HG03139 (cell line): ENCODE measurements around the gene ZNF112.
A peak's percentile ranks its signal among the peaks of the same experiment; 100 is the strongest.
"Not testable (repeated sequence)": the region's sequence is repeated elsewhere in the genome, so short reads cannot be mapped to it uniquely, and the experiment has no call there.

Experiments used
- ATAC-seq: cut with Tn5 transposase; IDR thresholded peaks from one replicate; pipeline ENCODE4 v1.9.1; 2021; ENCODE audit not compliant: unreplicated experiment

ZNF112 gene

GRCh38 chr19:44356383-44357111 is at the start of gene ZNF112:
Gene ZNF112, minus strand, starts transcription at chr19:44356680. Its CDS starts 16,141 bp downstream, at chr19:44340539.
- no peak for ATAC-seq

DNA sequence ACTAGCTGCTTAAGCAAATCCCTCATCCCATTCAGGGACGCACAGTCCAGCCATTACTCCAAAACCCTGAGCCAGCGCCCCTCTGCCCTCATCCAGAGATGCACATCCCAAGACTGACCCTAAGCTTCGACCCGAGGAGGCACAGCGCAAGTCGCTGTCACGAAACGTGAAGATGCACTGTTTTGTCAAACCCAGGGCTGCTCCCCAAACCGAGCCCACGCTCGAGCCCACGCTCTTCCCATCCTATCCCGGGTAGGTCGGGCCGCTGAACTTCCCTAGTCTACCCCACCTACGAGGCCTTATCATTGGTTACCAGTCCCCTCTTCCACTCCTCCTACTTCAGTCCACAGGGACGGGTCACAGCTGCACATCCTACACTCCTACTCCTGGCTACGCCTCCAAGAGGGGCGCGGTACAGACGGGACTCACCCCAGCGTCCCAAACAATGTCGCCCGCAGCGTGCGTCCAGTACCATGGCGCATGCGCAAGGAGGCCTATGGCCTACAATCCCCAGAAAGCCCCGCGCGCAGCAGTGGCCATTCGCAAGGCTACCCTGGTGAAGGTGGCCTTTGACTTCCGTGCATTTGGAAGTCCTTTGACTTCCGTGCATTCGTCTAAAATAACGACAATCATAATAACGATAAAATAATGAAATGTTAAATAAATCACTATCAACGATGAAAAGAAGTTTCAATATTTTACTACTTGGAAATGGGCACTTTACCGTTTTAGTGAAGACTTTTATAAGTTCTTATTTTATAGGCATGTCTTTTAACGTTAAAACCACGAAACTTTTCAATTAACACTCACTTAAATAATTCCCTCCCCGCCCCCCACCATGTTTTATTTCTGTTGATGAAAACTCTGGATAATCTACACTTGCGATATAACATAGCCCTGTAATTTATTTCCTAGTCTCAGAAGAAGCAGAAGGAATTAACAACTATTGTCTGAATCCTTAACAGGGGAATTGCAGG is 44.9 kb upstream of the ZNF112 start, which contains the start of gene ZNF285:
Gene ZNF285 (minus strand): TSS at position 470 of the 977 bp plus-strand sequence. CDS start 4,395 bp downstream, outside the sequence.
- ATAC-seq, result peak; percentile 76

- ATAC-seq, result not testable (repeated sequence)
Measured at GRCh38 chr19:44389268-44389667, 32.8 kb upstream of the ZNF112 start.

GRCh38 chr19:44374789-44375188 is 18.3 kb upstream of the ZNF112 start:
- ATAC-seq, result no peak

DNA sequence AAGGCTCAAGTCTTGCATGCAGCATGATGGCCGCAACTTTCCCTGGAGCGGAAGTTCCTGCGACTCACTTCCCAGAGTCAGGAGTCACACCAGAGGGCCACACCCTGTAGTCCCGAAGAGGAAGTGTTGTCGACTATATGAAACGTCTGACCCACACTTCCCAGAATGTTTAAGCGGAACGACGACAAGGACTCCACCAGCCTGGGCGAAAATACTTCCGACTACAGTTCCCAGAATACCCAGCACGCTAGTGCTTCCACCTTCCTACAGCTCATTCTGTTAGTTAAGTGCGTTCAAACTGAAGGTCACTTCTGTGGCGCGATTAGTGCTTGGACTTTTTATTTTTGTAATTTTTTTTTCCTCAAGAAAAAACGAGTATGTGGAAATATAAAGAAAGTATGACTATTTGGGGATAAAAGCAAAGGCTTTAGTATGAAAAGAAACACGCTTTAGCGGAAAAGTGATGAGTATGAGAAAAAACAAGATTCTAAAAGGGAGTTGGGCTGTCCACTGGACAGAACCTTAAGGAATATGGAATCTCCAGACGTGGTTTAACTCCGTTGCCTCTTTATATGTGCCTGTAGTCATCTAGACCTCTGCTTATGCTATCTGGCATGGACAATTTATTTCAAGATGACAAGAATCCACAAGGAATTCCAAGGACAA is 15.5 kb upstream of the ZNF112 start:
- no peak for ATAC-seq

DNA sequence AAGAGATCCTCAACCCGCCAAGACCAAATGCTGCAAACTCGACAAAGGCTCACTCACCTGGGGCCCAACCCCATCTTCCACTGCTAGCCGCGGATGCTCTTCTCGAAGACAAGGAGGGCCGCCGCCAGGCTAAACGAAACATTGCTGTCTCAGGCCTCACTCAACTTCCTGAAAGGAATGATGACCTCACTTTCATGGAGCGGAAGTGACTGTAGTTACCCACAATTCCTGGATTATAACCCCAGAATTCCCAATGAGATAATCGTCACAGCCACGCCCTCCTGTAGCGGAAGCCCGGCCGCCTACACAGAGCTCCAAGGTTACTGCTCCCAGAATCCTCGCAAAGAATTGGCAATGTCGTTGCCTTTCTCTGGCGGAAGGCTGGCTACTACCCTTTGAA is 10.5 kb upstream of the ZNF112 start:
- ATAC-seq, result no peak

DNA sequence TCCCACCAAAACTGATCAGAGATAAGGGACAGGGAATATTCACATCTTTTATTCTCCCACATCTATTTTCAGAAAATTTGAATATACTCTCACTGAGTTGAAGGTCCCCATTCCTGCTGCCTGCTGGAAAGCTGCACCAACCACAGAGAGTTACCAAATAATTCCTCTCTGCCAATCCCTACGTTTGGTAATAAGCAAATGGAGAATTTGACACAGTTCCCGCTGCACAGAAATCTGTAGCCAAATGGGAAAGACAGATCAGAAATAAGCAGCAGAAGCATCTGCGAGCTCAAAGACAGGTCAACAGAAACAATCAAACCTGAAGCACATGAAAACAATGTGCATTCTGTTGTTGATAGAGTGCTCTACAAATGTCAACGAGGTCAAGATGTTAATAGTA is 9.9 kb downstream of the ZNF112 start:
- ATAC-seq, result no peak

DNA sequence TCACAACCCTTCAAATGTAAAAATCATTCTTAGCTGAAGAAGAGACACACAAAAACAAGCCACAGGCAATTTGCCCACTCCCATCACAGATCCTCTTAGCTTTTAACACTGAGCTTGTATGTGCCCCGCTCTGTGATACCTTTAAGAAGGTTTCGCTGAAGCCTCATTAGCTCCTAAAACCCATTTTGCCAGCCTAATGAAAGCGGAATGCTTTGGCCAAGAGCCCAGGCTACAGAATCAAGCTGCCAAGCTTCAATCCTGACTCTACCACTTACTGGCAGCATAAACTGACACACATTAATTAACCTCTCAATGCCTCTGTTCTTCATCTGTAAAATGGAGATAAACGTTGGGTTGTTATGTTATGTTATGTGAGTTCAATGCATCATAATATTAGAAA is 10.5 kb downstream of the ZNF112 start:
- no peak for ATAC-seq

GRCh38 chr19:44344255-44344654 is 12.2 kb downstream of the ZNF112 start:
- no peak for ATAC-seq

DNA sequence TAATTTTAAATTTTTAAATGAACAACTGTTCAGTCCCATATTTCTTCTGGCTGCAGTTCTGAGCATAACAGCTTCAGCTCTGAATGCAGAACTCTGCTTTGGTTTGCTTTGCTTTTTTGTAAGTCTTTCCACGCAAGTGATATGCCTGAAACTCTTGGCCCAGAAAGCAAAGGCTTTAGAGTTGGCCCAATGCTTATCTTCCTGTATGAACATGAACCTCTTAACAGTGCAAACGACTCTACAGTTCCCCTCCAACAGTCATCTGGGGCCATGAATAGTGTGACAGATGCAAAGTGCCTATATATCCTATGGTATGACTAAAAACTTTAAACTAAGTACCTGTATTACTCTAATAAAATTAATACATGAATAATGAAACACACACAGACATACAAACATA is 14.7 kb downstream of the ZNF112 start:
- ATAC-seq, result no peak

DNA sequence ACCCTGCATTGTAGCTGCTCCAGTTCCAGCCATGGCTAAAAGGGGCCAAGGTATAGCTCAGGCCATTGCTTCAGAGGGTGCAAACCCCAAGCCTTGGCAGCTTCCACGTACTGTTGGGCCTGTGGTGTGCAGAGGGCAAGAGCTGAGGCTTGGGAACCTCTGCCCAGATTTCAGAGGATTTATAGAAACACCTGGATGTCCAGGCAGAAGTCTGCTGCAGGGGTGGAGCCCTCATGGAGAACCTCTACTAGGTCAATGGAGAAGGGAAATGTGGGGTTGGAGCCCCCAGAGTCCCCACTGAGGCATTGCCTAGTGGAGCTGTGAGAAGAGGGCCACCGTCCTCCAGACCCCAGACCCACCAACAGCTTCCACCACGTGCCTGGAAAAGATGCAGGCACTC is 21.8 kb downstream of the ZNF112 start:
- not testable (repeated sequence) for ATAC-seq

- no peak for ATAC-seq
Measured at GRCh38 chr19:44332145-44332544, 24.3 kb downstream of the ZNF112 start.

DNA sequence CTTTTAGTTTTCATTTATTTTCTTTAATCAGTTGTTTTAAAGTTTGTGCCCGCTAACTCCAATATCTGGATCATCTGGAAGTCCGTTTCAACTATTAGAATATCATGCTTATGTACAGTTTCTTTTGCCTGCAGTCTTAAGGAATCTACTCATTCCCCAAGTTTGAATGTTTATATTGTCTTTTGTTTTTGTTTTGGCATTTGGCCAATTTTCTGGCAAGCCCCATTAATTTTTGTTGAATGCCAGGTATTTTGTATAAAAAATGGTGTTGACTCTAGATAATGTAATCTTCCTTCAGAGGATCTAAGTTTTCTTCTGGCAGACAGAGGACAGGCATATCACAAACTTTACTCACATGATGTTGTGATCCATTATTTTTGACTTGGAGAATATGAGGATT is 40.6 kb downstream of the ZNF112 start:
- ATAC-seq, result no peak

DNA sequence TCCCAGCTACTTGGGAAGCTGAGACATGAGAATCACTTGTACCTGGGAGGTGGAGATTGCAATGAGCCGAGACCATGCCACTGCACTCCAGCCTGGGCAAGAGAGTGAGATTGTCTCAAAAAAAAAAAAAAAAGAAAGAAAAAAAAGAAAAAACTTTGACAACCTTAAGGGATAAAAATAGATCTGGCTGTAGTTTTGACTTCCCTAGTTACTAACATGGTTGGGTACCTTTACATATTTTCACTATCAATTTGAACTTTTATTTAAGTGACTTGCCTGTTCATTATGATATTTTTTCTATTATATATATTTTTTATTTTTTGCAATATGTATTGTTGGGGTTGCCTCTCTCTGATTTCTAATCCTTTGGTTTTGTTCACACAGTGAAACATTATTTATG is 43.2 kb downstream of the ZNF112 start:
- no peak for ATAC-seq

DNA sequence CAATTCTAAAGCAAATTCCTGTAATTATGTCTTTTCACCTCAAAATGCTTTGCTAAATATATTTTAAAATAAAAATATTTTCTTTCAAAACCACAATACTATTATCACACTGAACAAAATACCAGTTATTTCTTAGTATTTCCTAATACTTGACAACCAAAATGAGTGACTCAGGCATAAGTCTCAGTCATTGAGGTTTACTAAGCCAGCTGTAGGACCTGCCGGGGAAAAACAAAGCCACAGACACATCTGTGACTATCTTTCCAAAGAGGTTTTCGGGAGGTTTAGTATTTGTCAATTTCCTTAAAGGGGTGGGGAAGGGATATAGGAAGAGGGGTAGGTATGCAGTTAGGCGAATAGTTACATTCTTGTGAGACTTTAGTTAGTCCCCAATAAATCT is 48.5 kb downstream of the ZNF112 start:
- no peak for ATAC-seq

GRCh38 chr19:44306283-44306682 is 50.2 kb downstream of the ZNF112 start:
- no peak for ATAC-seq

- no peak for ATAC-seq
Measured at GRCh38 chr19:44305457-44305856, 51.0 kb downstream of the ZNF112 start.

GRCh38 chr19:44304659-44305193 is 51.8 kb downstream of the ZNF112 start, which contains the start of gene ZNF235:
Gene ZNF235, minus strand, starts transcription at chr19:44305025. Its CDS starts 1,621 bp downstream, at chr19:44303404.
- peak; percentile 83 for ATAC-seq

DNA sequence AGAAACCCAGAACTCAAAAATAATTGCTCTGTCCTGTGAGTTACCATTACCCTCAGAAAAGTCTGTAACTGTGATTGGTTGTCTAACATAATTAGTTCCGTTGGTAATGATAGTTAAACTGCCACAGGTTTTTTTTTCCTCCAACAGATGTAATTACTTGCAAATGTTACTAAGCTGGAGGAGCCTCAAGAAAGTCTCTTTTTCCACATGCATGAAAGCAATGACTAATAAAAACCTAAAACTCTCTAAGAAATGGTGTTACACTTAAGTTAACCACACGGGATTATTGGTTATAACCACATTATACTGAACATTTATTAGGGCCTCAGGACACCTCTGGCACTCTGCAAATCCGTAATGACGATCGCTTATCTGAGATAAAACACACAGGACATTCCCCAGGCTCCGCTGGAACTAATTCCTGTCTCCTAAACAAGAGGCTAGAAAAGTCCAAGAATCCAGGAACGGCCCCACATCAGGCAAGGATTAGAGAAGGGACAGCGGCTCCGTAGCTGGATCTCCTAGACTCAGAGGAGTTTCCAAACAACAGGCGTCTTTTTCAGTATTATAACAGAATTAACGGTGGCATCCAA is 52.4 kb downstream of the ZNF112 start:
- no peak for ATAC-seq

DNA sequence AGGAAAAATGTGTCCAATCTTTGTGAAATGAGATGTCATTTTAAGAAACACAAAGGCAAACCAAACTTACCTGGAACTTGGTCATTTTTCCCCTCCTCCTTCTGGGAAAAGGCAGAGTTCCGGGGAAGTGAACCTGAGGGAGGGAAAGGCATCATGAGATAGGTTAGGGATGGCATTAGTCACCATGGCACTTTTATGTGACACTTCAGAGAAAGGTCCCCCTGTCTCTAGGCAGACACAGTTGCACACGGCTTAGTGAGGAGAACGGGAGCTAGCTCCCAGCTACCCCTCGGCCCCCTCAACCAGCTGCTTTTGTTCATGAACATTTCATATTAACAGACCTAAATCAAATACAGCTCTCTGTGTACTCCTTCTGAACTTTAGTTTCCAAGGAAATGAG is 53.2 kb downstream of the ZNF112 start:
- ATAC-seq, result no peak

GRCh38 chr19:44284968-44285367 is 71.5 kb downstream of the ZNF112 start:
- no peak for ATAC-seq
